CD14-positive monocyte (primary cell): ENCODE data around the gene DEPDC7. TPM values are rescaled to one million over a fixed set of nuclear protein-coding genes. Genes with fewer than 3 reads are reported as not detected.
"Not testable (repeated sequence)": the region's sequence is repeated elsewhere in the genome, so short reads cannot be mapped to it uniquely, and the experiment has no call there.

Experiments used
- DNase-seq, 3 donors: peaks; one replicate each; pipeline ENCODE4 v3.0.0-alpha.2; 2011 to 2022
- H2AFZ ChIP-seq: 2 replicates; pipeline ENCODE4 v1.6.0; 2012; ENCODE audit warnings: mild to moderate bottlenecking, low read depth, low read length, inconsistent platforms; ENCODE audit not compliant: insufficient read depth, poor library complexity, severe bottlenecking
- H3K27ac ChIP-seq, 2 donors: 1 replicate in 1 of 2; 2 replicates in 1 of 2; pipeline ENCODE4 v1.5.1; 2012 to 2013; ENCODE audit warnings: low read length in 2 of 2, control low read depth in 1 of 2, inconsistent platforms in 1 of 2, low read depth in 1 of 2, mild to moderate bottlenecking in 1 of 2
- H3K27me3 ChIP-seq, 2 donors: one replicate each; pipeline versions ENCODE4 v1.6.0 to v1.6.1; 2011 to 2013; ENCODE audit warnings: low read length in 2 of 2; ENCODE audit not compliant: control insufficient read depth in 2 of 2, insufficient read depth in 2 of 2
- H3K36me3 ChIP-seq, 2 donors: replicated peaks in 1 of 2; 1 replicate in 1 of 2; 2 replicates in 1 of 2; pipeline versions ENCODE4 v1.5.1 to v1.6.1; 2012 to 2013; ENCODE audit warnings: low read length in 2 of 2, control low read depth in 1 of 2, inconsistent platforms in 1 of 2, mild to moderate bottlenecking in 1 of 2; ENCODE audit not compliant: insufficient read depth in 2 of 2, control insufficient read depth in 1 of 2
- H3K4me1 ChIP-seq, 2 donors: 1 replicate in 1 of 2; 2 replicates in 1 of 2; pipeline versions ENCODE4 v1.5.1 to v1.6.1; 2012 to 2013; ENCODE audit warnings: low read length in 2 of 2, control low read depth in 1 of 2, inconsistent platforms in 1 of 2, mild to moderate bottlenecking in 1 of 2, moderate library complexity in 1 of 2; ENCODE audit not compliant: insufficient read depth in 2 of 2, control insufficient read depth in 1 of 2
- H3K4me2 ChIP-seq: replicated peaks from 2 replicates; pipeline ENCODE3; 2012; ENCODE audit warnings: low read length, moderate library complexity, mild to moderate bottlenecking; ENCODE audit not compliant: poor library complexity, severe bottlenecking; ENCODE audit errors: extremely low read depth
- H3K4me3 ChIP-seq, 3 experiments: fragments of 200-600 bp in 1 of 3; sonication (generic) in 1 of 3; replicated peaks in 1 of 3; 1 replicate in 2 of 3; 2 replicates in 1 of 3; pipeline ENCODE4 v1.5.1; 2011 to 2013; ENCODE audit warnings: low read length in 3 of 3, mild to moderate bottlenecking in 3 of 3, control low read depth in 2 of 3, low read depth in 2 of 3, inconsistent platforms in 1 of 3, moderate library complexity in 1 of 3
- H3K79me2 ChIP-seq: 2 replicates; pipeline ENCODE4 v1.6.0; 2012; ENCODE audit warnings: mild to moderate bottlenecking, control low read depth, inconsistent platforms, low read length, moderate library complexity; ENCODE audit not compliant: insufficient read depth
- H3K9ac ChIP-seq: 2 replicates; pipeline ENCODE4 v1.6.0; 2017; ENCODE audit warnings: low read length, mild to moderate bottlenecking; ENCODE audit not compliant: insufficient read depth, poor library complexity, severe bottlenecking
- H3K9me3 ChIP-seq, 2 donors: replicated peaks in 1 of 2; 1 replicate in 1 of 2; 2 replicates in 1 of 2; pipeline versions ENCODE4 v1.5.1 to v1.6.1; 2012 to 2013; ENCODE audit warnings: low read length in 2 of 2, control low read depth in 1 of 2; ENCODE audit not compliant: control insufficient read depth in 1 of 2, insufficient read depth in 1 of 2
- H4K20me1 ChIP-seq: 2 replicates; pipeline ENCODE4 v1.6.0; 2012; ENCODE audit warnings: mild to moderate bottlenecking, low read length, control low read depth, moderate library complexity; ENCODE audit not compliant: insufficient read depth
- H3K27ac Mint-ChIP-seq, 7 donors: one replicate each; pipeline ENCODE4 v1.8.0; 2020; ENCODE audit warnings: mild to moderate bottlenecking in 7 of 7, mixed read lengths in 7 of 7, moderate library complexity in 6 of 7, inconsistent platforms in 2 of 7
- H3K27me3 Mint-ChIP-seq, 3 donors: one replicate each; pipeline ENCODE4 v1.8.0; 2021 to 2022; ENCODE audit warnings: low read depth in 3 of 3, mild to moderate bottlenecking in 3 of 3, mixed read lengths in 3 of 3, moderate library complexity in 3 of 3, inconsistent platforms in 1 of 3
- H3K36me3 Mint-ChIP-seq, 2 donors: one replicate each; pipeline ENCODE4 v1.8.0; 2020; ENCODE audit warnings: mixed read lengths in 2 of 2, inconsistent platforms in 1 of 2, mild to moderate bottlenecking in 1 of 2
- H3K4me1 Mint-ChIP-seq: one replicate; pipeline ENCODE4 v1.8.0; 2020; ENCODE audit warnings: mild to moderate bottlenecking, mixed read lengths
- H3K4me3 Mint-ChIP-seq, 2 donors: one replicate each; pipeline ENCODE4 v1.8.0; 2020; ENCODE audit warnings: mild to moderate bottlenecking in 2 of 2, mixed read lengths in 2 of 2, moderate library complexity in 1 of 2
- H3K9me3 Mint-ChIP-seq, 7 donors: one replicate each; pipeline ENCODE4 v1.8.0; 2020 to 2022; ENCODE audit warnings: mixed read lengths in 7 of 7, mild to moderate bottlenecking in 6 of 7, moderate library complexity in 6 of 7, inconsistent platforms in 2 of 7
- WGBS: methylation state at CpG from one replicate; pipeline ENCODE4 v1.1.5; 2013; ENCODE audit warnings: missing lambda C conversion rate; ENCODE audit not compliant: insufficient coverage; 5-methylcytosine and 5-hydroxymethylcytosine counted together
- intact Hi-C, 2 donors: fragments of 100-400 bp; cut with micrococcal nuclease; formaldehyde crosslinking; loops; one replicate each; pipeline versions ENCODE4 v1.15.0 to v1.15.1; 2023
- polyA plus RNA-seq, 3 donors: library from polyadenylated mRNA; depleted of rRNA in 1 of 3; unstranded in 2 of 3; stranded (reverse) in 1 of 3; fragments of 300-500 nt in 2 of 3; fragments of >200 nt in 1 of 3; fragmentation: Illumina TruSeq in 2 of 3; gene quantifications; 1 replicate in 2 of 3; 2 replicates in 1 of 3; pipeline ENCODE4 v1.2.3, GENCODE V29; 2012 to 2021
- TF ChIP-seq, protein P1 (sequence below): fragments of 200-600 bp; IDR thresholded peaks from one replicate; pipeline ENCODE4 v1.8.0; 2022; ENCODE audit warnings: antibody characterized with exemption, mild to moderate bottlenecking

DEPDC7 gene
- polyA plus RNA-seq, 3 donors: 0.33 to 0.55 (median 0.48) TPM

DNA sequence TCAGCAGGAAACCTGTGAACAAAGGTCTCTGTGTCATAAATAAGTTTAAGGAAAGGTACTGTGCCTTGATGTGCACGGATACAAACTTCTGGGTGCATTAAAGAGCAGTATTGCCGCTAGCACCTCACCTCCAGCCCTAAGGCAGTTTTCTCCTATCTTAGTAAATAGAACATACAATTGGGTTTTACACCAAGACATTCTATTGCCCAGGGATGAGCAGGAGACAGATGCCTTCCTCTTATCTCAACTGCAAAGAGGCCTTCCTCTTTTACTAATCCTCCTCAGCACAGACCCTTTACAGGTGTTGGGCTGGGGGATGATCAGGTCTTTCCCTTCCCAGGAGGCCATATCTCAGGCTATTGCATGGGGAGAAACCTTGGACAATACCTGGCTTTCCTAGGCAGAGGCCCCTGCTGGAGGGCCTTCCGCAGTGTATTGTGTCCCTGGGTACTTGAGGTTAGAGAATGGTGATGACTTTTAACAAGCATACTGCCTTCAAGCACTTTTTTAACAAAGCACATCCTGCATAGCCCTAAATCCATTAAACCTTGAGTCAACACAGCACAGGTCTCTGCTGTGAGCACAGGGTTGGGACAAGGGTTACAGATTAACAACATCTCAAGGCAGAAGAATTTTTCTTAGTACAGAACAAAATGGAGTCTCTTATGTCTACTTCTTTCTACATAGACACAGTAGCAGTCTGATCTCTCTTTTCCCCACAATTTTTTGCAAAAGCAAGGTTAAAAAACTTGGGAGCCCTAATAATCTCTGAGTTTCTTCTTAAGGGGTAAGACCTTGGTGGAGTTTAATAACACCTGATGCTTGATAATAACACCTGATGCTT lies 34.1 kb downstream of the DEPDC7 start:
- H3K4me3 ChIP-seq, H3K27me3 ChIP-seq, H3K9me3 Mint-ChIP-seq, H2AFZ ChIP-seq, H3K4me2 ChIP-seq, H3K9ac ChIP-seq, H3K4me3 Mint-ChIP-seq, H3K27me3 Mint-ChIP-seq, intact Hi-C loops, DNase-seq, H4K20me1 ChIP-seq, H3K9me3 ChIP-seq: not testable (repeated sequence)
- Mint-ChIP-seq H3K27ac (peak overlapping the region; percentile 75 to 93 (median 84)), H3K36me3 (peaks cover 27 to 43% of the 10 kb centered on the region in 2 donors), H3K4me1 (peaks cover 43% of the 10 kb centered on the region)
- peaks cover 16 to 31% of the 10 kb centered on the region in 2 donors for H3K36me3 ChIP-seq
- peak overlapping the region; percentile 54 to 62 for H3K27ac ChIP-seq
- H3K4me1 ChIP-seq: peaks cover 41 to 44% of the 10 kb centered on the region in 2 donors
- WGBS: 100% methylated on average over 1 of the region's 3 CpGs
- peaks cover 27% of the 10 kb centered on the region for H3K79me2 ChIP-seq

DNA sequence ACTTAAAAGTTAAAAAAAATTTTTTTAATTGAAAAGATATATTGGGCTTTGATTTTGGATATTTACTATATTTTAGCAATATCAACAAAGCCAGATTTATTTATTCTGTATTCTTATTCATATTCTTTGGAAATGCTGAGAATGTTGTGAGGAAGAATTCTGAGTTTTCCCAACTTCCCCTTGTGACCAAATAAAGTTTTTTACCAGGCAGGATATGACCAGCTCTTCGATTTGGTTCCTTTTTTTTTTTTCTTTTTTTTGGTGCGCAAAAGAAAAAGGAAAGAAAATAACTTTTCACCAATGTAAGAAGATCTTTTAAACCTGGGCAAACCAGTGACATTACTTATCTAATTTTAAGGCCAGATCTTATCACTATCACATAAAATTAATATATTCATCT lies 36.6 kb downstream of the DEPDC7 start:
- H3K27me3 ChIP-seq: no peaks in the 10 kb centered on the region
- peak overlapping the region; percentile 57 for H3K4me2 ChIP-seq
- Mint-ChIP-seq H3K36me3 (peaks cover 29 to 38% of the 10 kb centered on the region in 2 donors), H3K9me3 (no peaks in the 10 kb centered on the region), H3K4me1 (peaks cover 42% of the 10 kb centered on the region), H3K4me3 (peak overlapping the region in 1 of 2 donors; percentile 62), H3K27ac (peak overlapping the region; percentile 82 to 97 (median 90)), H3K27me3 (no peaks in the 10 kb centered on the region)
- no peaks in the 10 kb centered on the region for H3K9me3 ChIP-seq
- H4K20me1 ChIP-seq: no peaks in the 10 kb centered on the region
- DNase-seq: peak in 2 of 3 donors; percentile 65 to 73
- H3K27ac ChIP-seq: peak overlapping the region; percentile 80 to 83
- intact Hi-C loops: no loop called here
- H3K4me1 ChIP-seq: peaks cover 41 to 44% of the 10 kb centered on the region in 2 donors
- peaks cover 27% of the 10 kb centered on the region for H3K79me2 ChIP-seq
- peak overlapping the region; percentile 65 for H2AFZ ChIP-seq
- peaks cover 13 to 28% of the 10 kb centered on the region in 2 donors for H3K36me3 ChIP-seq
- H3K4me3 ChIP-seq: peak overlapping the region in 1 of 3 experiments; percentile 50
- peak overlapping the region; percentile 30 for H3K9ac ChIP-seq
- TF ChIP-seq, protein P1, sequence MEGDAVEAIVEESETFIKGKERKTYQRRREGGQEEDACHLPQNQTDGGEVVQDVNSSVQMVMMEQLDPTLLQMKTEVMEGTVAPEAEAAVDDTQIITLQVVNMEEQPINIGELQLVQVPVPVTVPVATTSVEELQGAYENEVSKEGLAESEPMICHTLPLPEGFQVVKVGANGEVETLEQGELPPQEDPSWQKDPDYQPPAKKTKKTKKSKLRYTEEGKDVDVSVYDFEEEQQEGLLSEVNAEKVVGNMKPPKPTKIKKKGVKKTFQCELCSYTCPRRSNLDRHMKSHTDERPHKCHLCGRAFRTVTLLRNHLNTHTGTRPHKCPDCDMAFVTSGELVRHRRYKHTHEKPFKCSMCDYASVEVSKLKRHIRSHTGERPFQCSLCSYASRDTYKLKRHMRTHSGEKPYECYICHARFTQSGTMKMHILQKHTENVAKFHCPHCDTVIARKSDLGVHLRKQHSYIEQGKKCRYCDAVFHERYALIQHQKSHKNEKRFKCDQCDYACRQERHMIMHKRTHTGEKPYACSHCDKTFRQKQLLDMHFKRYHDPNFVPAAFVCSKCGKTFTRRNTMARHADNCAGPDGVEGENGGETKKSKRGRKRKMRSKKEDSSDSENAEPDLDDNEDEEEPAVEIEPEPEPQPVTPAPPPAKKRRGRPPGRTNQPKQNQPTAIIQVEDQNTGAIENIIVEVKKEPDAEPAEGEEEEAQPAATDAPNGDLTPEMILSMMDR: no peak
- WGBS: no CpG with 5 or more reads among the region's 2 CpGs
